ENCODE data around the gene C14orf119. TPM values are rescaled to one million over a fixed set of nuclear protein-coding genes. Genes with fewer than 3 reads are reported as not detected.

Gene C14orf119
- total and polyA plus RNA-seq, 9 of the 15 experiments (the other 6 are each of a cell fraction or from before 2014, with no cell fraction given): 36.7 to 251 (median 51.8) TPM

- TF ChIP-seq HBP1 (CRISPR knock-in tag; IDR thresholded peaks at IDR 0.05) (0 out of 2 replicates have a peak, but pooled peaks have one; percentile 4), NCOA4 (IDR thresholded peaks at IDR 0.05; ENCODE audit: partially characterized antibody) (peak; percentile 67), NR3C1 (CRISPR knock-in tag; IDR thresholded peaks at IDR 0.05) (no peak), SMARCE1 (IDR thresholded peaks at IDR 0.05) (peak; percentile 83), FOXM1 (IDR thresholded peaks at IDR 0.05; ENCODE audit: low read depth) (no peak), FOXM1 (CRISPR knock-in tag; IDR thresholded peaks at IDR 0.05; ENCODE audit: low read depth) (no peak), CTCF (IDR thresholded peaks at IDR 0.05 in 2 of 3, conservative IDR thresholded peaks at IDR 0.05 in 1 of 3; ENCODE audit: insufficient read depth in 2 of 3, low read depth in 1 of 3, low read length in 3 of 3) (peak; percentile 45 to 46 (median 46); a peak in 4 of 6 replicates), LEF1 (IDR thresholded peaks at IDR 0.05) (0 out of 2 replicates have a peak, but pooled peaks have one; percentile 33), TRIM24 (IDR thresholded peaks at IDR 0.05) (0 out of 4 replicates have a peak, but pooled peaks of 1 of the 2 experiments have one; percentile 21), BRD9 (IDR thresholded peaks at IDR 0.05; ENCODE audit: low read depth, partially characterized antibody) (no peak), ZNF407 (IDR thresholded peaks at IDR 0.05; ENCODE audit: low read depth) (peak; percentile 15; the same call in 1 of the 2 replicates), ZBTB49 (CRISPR knock-in tag; IDR thresholded peaks at IDR 0.05; ENCODE audit: borderline replicate concordance) (no peak)
Measured at GRCh38 chr14:23093991-23094665, 1.2 kb upstream of the C14orf119 start (continued).

Data from K562 (cell line).